Activated naive CD4-positive, alpha-beta T cell treated with anti-CD3 and anti-CD28 coated beads, Interleukin-2, amount 10 ng/mL, durations not matched to agents 7 days and 5 days (primary cell): ENCODE results near the gene LPP.

Source experiments
- CTCF ChIA-PET: fragments of 350-600 bp; sonication (Branson Sonifier 250); formaldehyde crosslinking; loops from one replicate; lab custom pipeline; 2021; ENCODE audit warnings: antibody characterized with exemption; lab: Charles Lee
- DNase-seq: peaks from one replicate; pipeline ENCODE4 v3.0.0-alpha.2; 2020
- H3K27ac Mint-ChIP-seq: one replicate; pipeline ENCODE4 v1.8.0; 2021; ENCODE audit warnings: mild to moderate bottlenecking, moderate library complexity, mixed read lengths
- H3K27me3 Mint-ChIP-seq: one replicate; pipeline ENCODE4 v1.8.0; 2021; ENCODE audit warnings: mild to moderate bottlenecking, mixed read lengths
- H3K36me3 Mint-ChIP-seq: one replicate; pipeline ENCODE4 v1.8.0; 2021; ENCODE audit warnings: mixed read lengths
- H3K4me1 Mint-ChIP-seq: one replicate; pipeline ENCODE4 v1.8.0; 2021; ENCODE audit warnings: mixed read lengths
- H3K4me3 Mint-ChIP-seq: one replicate; pipeline ENCODE4 v1.8.0; 2021; ENCODE audit warnings: mild to moderate bottlenecking, moderate library complexity, mixed read lengths
- H3K9me3 Mint-ChIP-seq: one replicate; pipeline ENCODE4 v1.8.0; 2021; ENCODE audit warnings: mixed read lengths

The LPP gene

GRCh38 chr3:188533612-188534357 lies 379.8 kb downstream of the LPP start:
- peaks cover 9% of the 10 kb centered on the region for H3K36me3 Mint-ChIP-seq
- no peak overlapping the region for H3K4me3 Mint-ChIP-seq
- no peaks in the 10 kb centered on the region for H3K9me3 Mint-ChIP-seq
- H3K27me3 Mint-ChIP-seq: no peaks in the 10 kb centered on the region
- H3K4me1 Mint-ChIP-seq: peaks cover 2% of the 10 kb centered on the region
- CTCF ChIA-PET: no interaction called here
- no peak overlapping the region for H3K27ac Mint-ChIP-seq
- no peak for DNase-seq

- CTCF ChIA-PET: no interaction called here
- DNase-seq: no peak
- Mint-ChIP-seq H3K4me1 (peaks cover 2% of the 10 kb centered on the region), H3K4me3 (no peak overlapping the region), H3K36me3 (peaks cover 11% of the 10 kb centered on the region), H3K27me3 (no peaks in the 10 kb centered on the region), H3K27ac (no peak overlapping the region), H3K9me3 (no peaks in the 10 kb centered on the region)
Observed at GRCh38 chr3:188534633-188535032, 380.7 kb downstream of the LPP start.

GRCh38 chr3:188537606-188538005 lies 383.6 kb downstream of the LPP start:
- no peak overlapping the region for H3K27ac Mint-ChIP-seq
- H3K4me3 Mint-ChIP-seq: no peak overlapping the region
- no peaks in the 10 kb centered on the region for H3K27me3 Mint-ChIP-seq
- no peaks in the 10 kb centered on the region for H3K9me3 Mint-ChIP-seq
- peaks cover 2% of the 10 kb centered on the region for H3K4me1 Mint-ChIP-seq
- DNase-seq: no peak
- CTCF ChIA-PET: no interaction called here
- H3K36me3 Mint-ChIP-seq: peaks cover 7% of the 10 kb centered on the region

GRCh38 chr3:188539037-188539436 lies 385.1 kb downstream of the LPP start:
- Mint-ChIP-seq H3K9me3 (no peaks in the 10 kb centered on the region), H3K4me3 (no peak overlapping the region), H3K27me3 (no peaks in the 10 kb centered on the region), H3K27ac (no peak overlapping the region), H3K4me1 (no peaks in the 10 kb centered on the region), H3K36me3 (peaks cover 9% of the 10 kb centered on the region)
- CTCF ChIA-PET: no interaction called here
- DNase-seq: no peak

- H3K4me1 Mint-ChIP-seq: no peaks in the 10 kb centered on the region
- DNase-seq: no peak
- no peak overlapping the region for H3K27ac Mint-ChIP-seq
- no peaks in the 10 kb centered on the region for H3K9me3 Mint-ChIP-seq
- H3K36me3 Mint-ChIP-seq: peaks cover 9% of the 10 kb centered on the region
- H3K27me3 Mint-ChIP-seq: no peaks in the 10 kb centered on the region
- CTCF ChIA-PET: no interaction called here
- H3K4me3 Mint-ChIP-seq: no peak overlapping the region
Observed at GRCh38 chr3:188539631-188540194, 385.8 kb downstream of the LPP start.

- Mint-ChIP-seq H3K9me3 (no peaks in the 10 kb centered on the region), H3K4me1 (no peaks in the 10 kb centered on the region), H3K36me3 (peaks cover 12% of the 10 kb centered on the region), H3K27me3 (no peaks in the 10 kb centered on the region), H3K4me3 (no peak overlapping the region), H3K27ac (no peak overlapping the region)
- DNase-seq: no peak
- CTCF ChIA-PET: interaction anchor here (0.9 to 1.9 kb wide), 2 partner anchors 13 to 802 kb away, joined by 3 read pairs; no protein-coding TSS in a partner anchor
Observed at GRCh38 chr3:188542196-188542595, 388.2 kb downstream of the LPP start.

- Mint-ChIP-seq H3K27me3 (no peaks in the 10 kb centered on the region), H3K9me3 (no peaks in the 10 kb centered on the region), H3K36me3 (peaks cover 13% of the 10 kb centered on the region), H3K4me3 (no peak overlapping the region), H3K27ac (no peak overlapping the region), H3K4me1 (no peaks in the 10 kb centered on the region)
- CTCF ChIA-PET: interaction anchor here (0.7 kb wide), 1 partner anchor 804 kb away, joined by 3 read pairs; no protein-coding TSS in a partner anchor
- no peak for DNase-seq
Observed at GRCh38 chr3:188544012-188544411, 390.1 kb downstream of the LPP start.

GRCh38 chr3:188546835-188547670 lies 393.1 kb downstream of the LPP start:
- H3K27me3 Mint-ChIP-seq: no peaks in the 10 kb centered on the region
- CTCF ChIA-PET: interaction anchor here (1.6 kb wide), 1 partner anchor 17 kb away, joined by 4 read pairs; no protein-coding TSS in a partner anchor
- no peaks in the 10 kb centered on the region for H3K4me1 Mint-ChIP-seq
- peaks cover 11% of the 10 kb centered on the region for H3K36me3 Mint-ChIP-seq
- H3K4me3 Mint-ChIP-seq: no peak overlapping the region
- no peak overlapping the region for H3K27ac Mint-ChIP-seq
- DNase-seq: no peak
- H3K9me3 Mint-ChIP-seq: no peaks in the 10 kb centered on the region

- Mint-ChIP-seq H3K27ac (peak overlapping the region; percentile 11), H3K9me3 (no peaks in the 10 kb centered on the region), H3K27me3 (no peaks in the 10 kb centered on the region), H3K36me3 (peaks cover 2% of the 10 kb centered on the region), H3K4me1 (peaks cover 16% of the 10 kb centered on the region), H3K4me3 (no peak overlapping the region)
- peak; percentile 36 for DNase-seq
- CTCF ChIA-PET: interaction anchor here (0.9 kb wide), 1 partner anchor 813 kb away, joined by 3 read pairs; no protein-coding TSS in a partner anchor
Observed at GRCh38 chr3:188553569-188553968, 399.6 kb downstream of the LPP start.

- DNase-seq: no peak
- Mint-ChIP-seq H3K4me3 (no peak overlapping the region), H3K27ac (no peak overlapping the region), H3K36me3 (peaks cover under 1% of the 10 kb centered on the region), H3K9me3 (no peaks in the 10 kb centered on the region), H3K4me1 (peaks cover 16% of the 10 kb centered on the region), H3K27me3 (no peaks in the 10 kb centered on the region)
- CTCF ChIA-PET: interaction anchor here (0.6 kb wide), 2 partner anchors 20 to 90 kb away, joined by 3 read pairs; no protein-coding TSS in a partner anchor
Observed at GRCh38 chr3:188554404-188554803, 400.4 kb downstream of the LPP start.

- Mint-ChIP-seq H3K27me3 (no peaks in the 10 kb centered on the region), H3K4me1 (peaks cover 23% of the 10 kb centered on the region), H3K4me3 (no peak overlapping the region), H3K27ac (no peak overlapping the region), H3K9me3 (no peaks in the 10 kb centered on the region), H3K36me3 (peaks cover 5% of the 10 kb centered on the region)
- DNase-seq: no peak
- CTCF ChIA-PET: no interaction called here
Observed at GRCh38 chr3:188557235-188557634, 403.3 kb downstream of the LPP start.

GRCh38 chr3:188558343-188559071 lies 404.6 kb downstream of the LPP start:
- Mint-ChIP-seq H3K36me3 (peaks cover 6% of the 10 kb centered on the region), H3K9me3 (no peaks in the 10 kb centered on the region), H3K27ac (no peak overlapping the region), H3K27me3 (no peaks in the 10 kb centered on the region), H3K4me3 (no peak overlapping the region), H3K4me1 (peaks cover 14% of the 10 kb centered on the region)
- CTCF ChIA-PET: no interaction called here
- no peak for DNase-seq

- CTCF ChIA-PET: no interaction called here
- Mint-ChIP-seq H3K27me3 (no peaks in the 10 kb centered on the region), H3K4me3 (no peak overlapping the region), H3K36me3 (peaks cover 6% of the 10 kb centered on the region), H3K27ac (no peak overlapping the region), H3K9me3 (no peaks in the 10 kb centered on the region), H3K4me1 (peaks cover 10% of the 10 kb centered on the region)
- DNase-seq: no peak
Observed at GRCh38 chr3:188559072-188559429, 405.1 kb downstream of the LPP start.

- no peaks in the 10 kb centered on the region for H3K27me3 Mint-ChIP-seq
Observed at GRCh38 chr3:188559856-188560255, 405.9 kb downstream of the LPP start.

More at GRCh38 chr3:188559856-188560255, 405.9 kb downstream of the LPP start:
- Mint-ChIP-seq H3K4me3 (no peak overlapping the region), H3K4me1 (peaks cover 8% of the 10 kb centered on the region), H3K9me3 (no peaks in the 10 kb centered on the region), H3K36me3 (peaks cover 6% of the 10 kb centered on the region), H3K27ac (no peak overlapping the region)
- CTCF ChIA-PET: no interaction called here
- no peak for DNase-seq
